H9 (cell line): ENCODE measurements around the gene XG. TPM values are rescaled to one million over a fixed set of nuclear protein-coding genes. Genes with fewer than 3 reads are reported as not detected.

Experiments
- DNase-seq: peaks from one replicate; pipeline ENCODE4 v3.0.0-alpha.2; 2017
- H2AFZ ChIP-seq: one replicate; pipeline ENCODE4 v1.6.1; 2013; ENCODE audit warnings: mild to moderate bottlenecking, low read length, control low read depth, moderate library complexity
- H2AK5ac ChIP-seq: 2 replicates; pipeline ENCODE4 v1.6.1; 2013; ENCODE audit warnings: low read length, control low read depth, mixed read lengths; ENCODE audit not compliant: insufficient read length
- H2BK120ac ChIP-seq: one replicate; pipeline ENCODE4 v1.6.1; 2013; ENCODE audit warnings: low read depth, mild to moderate bottlenecking, low read length, control low read depth, inconsistent platforms; ENCODE audit not compliant: poor library complexity, severe bottlenecking
- H2BK12ac ChIP-seq: 2 replicates; pipeline ENCODE4 v1.6.1; 2013; ENCODE audit warnings: low read length, control low read depth, mixed read lengths, low read depth; ENCODE audit not compliant: insufficient read length
- H2BK15ac ChIP-seq: 2 replicates; pipeline ENCODE4 v1.6.1; 2013; ENCODE audit warnings: low read depth, low read length, control low read depth
- H2BK20ac ChIP-seq: one replicate; pipeline ENCODE4 v1.6.1; 2013; ENCODE audit warnings: low read depth, mild to moderate bottlenecking, low read length, control low read depth, inconsistent platforms; ENCODE audit not compliant: poor library complexity, severe bottlenecking
- H2BK5ac ChIP-seq: 2 replicates; pipeline ENCODE4 v1.6.1; 2013; ENCODE audit warnings: low read length, control low read depth, mixed read lengths; ENCODE audit not compliant: insufficient read length
- H3K14ac ChIP-seq: 2 replicates; pipeline ENCODE4 v1.6.1; 2013; ENCODE audit warnings: low read length, control low read depth; ENCODE audit not compliant: insufficient read depth
- H3K18ac ChIP-seq: 2 replicates; pipeline ENCODE4 v1.6.1; 2013; ENCODE audit warnings: low read depth, mild to moderate bottlenecking, mixed read lengths, low read length, control low read depth; ENCODE audit not compliant: insufficient read length
- H3K23ac ChIP-seq: 2 replicates; pipeline ENCODE4 v1.6.1; 2013; ENCODE audit warnings: low read length, control low read depth, mixed read lengths, low read depth; ENCODE audit not compliant: insufficient read length
- H3K23me2 ChIP-seq: 2 replicates; pipeline ENCODE4 v1.6.1; 2013; ENCODE audit warnings: low read depth, mild to moderate bottlenecking, mixed read lengths, low read length, control low read depth; ENCODE audit not compliant: insufficient read length, poor library complexity, severe bottlenecking
- H3K27ac ChIP-seq: 2 replicates; pipeline ENCODE4 v1.5.1; 2013; ENCODE audit warnings: low read length, control low read depth, mixed read lengths, low read depth; ENCODE audit not compliant: insufficient read length
- H3K27me3 ChIP-seq: 2 replicates; pipeline ENCODE4 v1.6.1; 2013; ENCODE audit warnings: low read length, control low read depth, inconsistent platforms; ENCODE audit not compliant: insufficient read depth
- H3K4ac ChIP-seq: 2 replicates; pipeline ENCODE4 v1.6.1; 2013; ENCODE audit warnings: low read depth, mild to moderate bottlenecking, control low read depth, inconsistent platforms, low read length, moderate library complexity
- H3K4me1 ChIP-seq: 2 replicates; pipeline ENCODE4 v1.6.1; 2013; ENCODE audit warnings: low read length, control low read depth, inconsistent platforms; ENCODE audit not compliant: insufficient read depth
- H3K4me2 ChIP-seq: 2 replicates; pipeline ENCODE4 v1.6.1; 2013; ENCODE audit warnings: low read length, control low read depth, mixed read lengths; ENCODE audit not compliant: insufficient read length, insufficient read depth
- H3K56ac ChIP-seq: 2 replicates; pipeline ENCODE4 v1.6.1; 2013; ENCODE audit warnings: low read depth, mild to moderate bottlenecking, mixed read lengths, low read length, control low read depth; ENCODE audit not compliant: insufficient read length
- H3K79me1 ChIP-seq: 2 replicates; pipeline ENCODE4 v1.6.1; 2013; ENCODE audit warnings: low read depth, mild to moderate bottlenecking, moderate library complexity, low read length, control low read depth, inconsistent platforms; ENCODE audit not compliant: insufficient read depth, poor library complexity, severe bottlenecking
- H3K79me2 ChIP-seq: 2 replicates; pipeline ENCODE4 v1.6.1; 2013; ENCODE audit warnings: low read length, control low read depth, inconsistent platforms; ENCODE audit not compliant: insufficient read depth
- H3K9ac ChIP-seq: 2 replicates; pipeline ENCODE4 v1.6.1; 2013; ENCODE audit warnings: low read length, control low read depth, mixed read lengths; ENCODE audit not compliant: insufficient read length; ENCODE audit errors: extremely low read depth
- H3K9me3 ChIP-seq: one replicate; pipeline ENCODE4 v1.6.1; 2013; ENCODE audit warnings: low read depth, low read length, inconsistent platforms; ENCODE audit not compliant: control insufficient read depth
- H3T11ph ChIP-seq: one replicate; pipeline ENCODE4 v1.6.1; 2013; ENCODE audit warnings: mild to moderate bottlenecking, low read length, control low read depth, inconsistent platforms
- H4K20me1 ChIP-seq: one replicate; pipeline ENCODE4 v1.6.1; 2013; ENCODE audit not compliant: control insufficient read depth, insufficient read length, insufficient read depth
- H4K5ac ChIP-seq: 2 replicates; pipeline ENCODE4 v1.6.1; 2013; ENCODE audit warnings: low read depth, mild to moderate bottlenecking, mixed read lengths, low read length, control low read depth; ENCODE audit not compliant: insufficient read length
- H4K8ac ChIP-seq: replicated peaks from 2 replicates; pipeline ENCODE4 v1.6.1; 2013; ENCODE audit warnings: low read length, control low read depth, mixed read lengths, low read depth; ENCODE audit not compliant: insufficient read length
- H4K91ac ChIP-seq: 2 replicates; pipeline ENCODE4 v1.6.1; 2013; ENCODE audit warnings: low read depth, mild to moderate bottlenecking, moderate library complexity, mixed read lengths, low read length, control low read depth; ENCODE audit not compliant: insufficient read length
- H3K27ac Mint-ChIP-seq, 3 experiments: 2 replicates in 2 of 3; 3 replicates in 1 of 3; pipeline ENCODE4 v1.8.0; 2020 to 2021; ENCODE audit warnings: mixed read lengths in 3 of 3, mild to moderate bottlenecking in 1 of 3, moderate library complexity in 1 of 3
- H3K27me3 Mint-ChIP-seq: 2 replicates; pipeline ENCODE4 v1.8.0; 2021; ENCODE audit warnings: low read depth, mild to moderate bottlenecking, moderate library complexity, mixed read lengths
- H3K36me3 Mint-ChIP-seq, 3 experiments: 2 replicates in 2 of 3; 3 replicates in 1 of 3; pipeline ENCODE4 v1.8.0; 2020 to 2021; ENCODE audit warnings: low read depth in 3 of 3, mixed read lengths in 3 of 3; ENCODE audit not compliant: insufficient read depth in 1 of 3
- H3K4me1 Mint-ChIP-seq, 2 experiments: 2 replicates each; pipeline ENCODE4 v1.8.0; 2020; ENCODE audit warnings: mixed read lengths in 2 of 2
- H3K4me3 Mint-ChIP-seq, 2 experiments: 2 replicates in 1 of 2; 3 replicates in 1 of 2; pipeline ENCODE4 v1.8.0; 2020 to 2021; ENCODE audit warnings: mild to moderate bottlenecking in 2 of 2, mixed read lengths in 2 of 2, moderate library complexity in 1 of 2
- H3K9me3 Mint-ChIP-seq, 2 experiments: 2 replicates in 1 of 2; 3 replicates in 1 of 2; pipeline ENCODE4 v1.8.0; 2020; ENCODE audit warnings: mild to moderate bottlenecking in 2 of 2, mixed read lengths in 2 of 2, moderate library complexity in 1 of 2
- WGBS: extraction: QIAGEN DNeasy Blood & Tissue Kit; methylation state at CpG from one replicate; pipeline ENCODE4 v1.1.7; 2013; ENCODE audit warnings: missing lambda C conversion rate, low lambda C conversion rate, mixed read lengths; ENCODE audit not compliant: insufficient read length; ENCODE audit errors: extremely low coverage; 5-methylcytosine and 5-hydroxymethylcytosine counted together
- total RNA-seq: library from RNA; stranded (reverse); gene quantifications from 2 replicates; pipeline ENCODE4 v1.2.1, GENCODE V29; 2021
- TF ChIP-seq, protein P1 (sequence below): fragments of 200-600 bp; sonication (generic); conservative IDR thresholded peaks from 3 replicates; pipeline ENCODE4 v1.8.0; 2021; ENCODE audit warnings: antibody characterized with exemption, mild to moderate bottlenecking

Gene XG
- total RNA-seq, 1 experiment from 2014 or later = 1.1 TPM

- peaks cover 5% of the 10 kb centered on the region; the same call in 1 of the 2 replicates for H3K4me1 ChIP-seq
- peak overlapping the region in 1 of 3 experiments; percentile 18; a peak in 1 of 7 replicates for H3K27ac Mint-ChIP-seq
- no peaks in the 10 kb centered on the region for H3K27me3 ChIP-seq
- peaks cover 0 to 2% (median 0%) of the 10 kb centered on the region in 3 experiments; a peak in 1 of 7 replicates for H3K36me3 Mint-ChIP-seq
- no peak overlapping the region for H3K4me2 ChIP-seq
- H3K9ac ChIP-seq = no peak overlapping the region
- no peaks in the 10 kb centered on the region for H4K20me1 ChIP-seq
- no peak overlapping the region for H2BK5ac ChIP-seq
- no peak overlapping the region for H2AK5ac ChIP-seq
- H3K27ac ChIP-seq = no peak overlapping the region
- H4K5ac ChIP-seq = no peak overlapping the region
- H3K27me3 Mint-ChIP-seq = no peaks in the 10 kb centered on the region; the same call in 1 of the 2 replicates
- H3K9me3 Mint-ChIP-seq = no peaks in the 10 kb centered on the region; a peak in 1 of 5 replicates
- H2BK12ac ChIP-seq = no peak overlapping the region
- H3K14ac ChIP-seq = no peak overlapping the region
- no peak overlapping the region for H3K4me3 Mint-ChIP-seq
- no peak overlapping the region for H3K56ac ChIP-seq
- no peak overlapping the region for H3K4ac ChIP-seq
- no peak overlapping the region for H4K8ac ChIP-seq
- H3K79me2 ChIP-seq = no peaks in the 10 kb centered on the region
- no peak overlapping the region for H2BK120ac ChIP-seq
- H3K23me2 ChIP-seq = no peaks in the 10 kb centered on the region
- H3K18ac ChIP-seq = no peak overlapping the region
- TF ChIP-seq, protein P1, sequence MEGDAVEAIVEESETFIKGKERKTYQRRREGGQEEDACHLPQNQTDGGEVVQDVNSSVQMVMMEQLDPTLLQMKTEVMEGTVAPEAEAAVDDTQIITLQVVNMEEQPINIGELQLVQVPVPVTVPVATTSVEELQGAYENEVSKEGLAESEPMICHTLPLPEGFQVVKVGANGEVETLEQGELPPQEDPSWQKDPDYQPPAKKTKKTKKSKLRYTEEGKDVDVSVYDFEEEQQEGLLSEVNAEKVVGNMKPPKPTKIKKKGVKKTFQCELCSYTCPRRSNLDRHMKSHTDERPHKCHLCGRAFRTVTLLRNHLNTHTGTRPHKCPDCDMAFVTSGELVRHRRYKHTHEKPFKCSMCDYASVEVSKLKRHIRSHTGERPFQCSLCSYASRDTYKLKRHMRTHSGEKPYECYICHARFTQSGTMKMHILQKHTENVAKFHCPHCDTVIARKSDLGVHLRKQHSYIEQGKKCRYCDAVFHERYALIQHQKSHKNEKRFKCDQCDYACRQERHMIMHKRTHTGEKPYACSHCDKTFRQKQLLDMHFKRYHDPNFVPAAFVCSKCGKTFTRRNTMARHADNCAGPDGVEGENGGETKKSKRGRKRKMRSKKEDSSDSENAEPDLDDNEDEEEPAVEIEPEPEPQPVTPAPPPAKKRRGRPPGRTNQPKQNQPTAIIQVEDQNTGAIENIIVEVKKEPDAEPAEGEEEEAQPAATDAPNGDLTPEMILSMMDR = no peak
- no peak overlapping the region for H3K23ac ChIP-seq
- peaks cover 48 to 53% of the 10 kb centered on the region in 2 experiments for H3K4me1 Mint-ChIP-seq
- no CpG with 5 or more reads among the region's 4 CpGs for WGBS
- no peak overlapping the region for H2BK20ac ChIP-seq
- H2BK15ac ChIP-seq = no peak overlapping the region
- no peak for DNase-seq
- H3K9me3 ChIP-seq = no peaks in the 10 kb centered on the region
- no peak overlapping the region for H2AFZ ChIP-seq
- no peaks in the 10 kb centered on the region for H3K79me1 ChIP-seq
- H3T11ph ChIP-seq = no peak overlapping the region
- no peak overlapping the region for H4K91ac ChIP-seq
These were observed 33.7 kb downstream of the XG start for GRCh38 chrX:2785538-2785937.
